Left lung (tissue), 10 donors: ENCODE results near the gene RMND1. TPM values are rescaled to one million over a fixed set of nuclear protein-coding genes. Genes with fewer than 3 reads are reported as not detected.

Experiments used
- ATAC-seq: fragments of 200-7000 bp; cut with Tn5 transposase; one replicate; pipeline ENCODE4 v1.9.1; 2020; ENCODE audit warnings: moderate library complexity
- DNase-seq, 4 donors: peaks; one replicate each; pipeline ENCODE4 v3.0.0-alpha.2; 2013 to 2020
- H3K27ac ChIP-seq, 2 donors: fragments of 200-600 bp; sonication (generic) in 1 of 2; one replicate each; pipeline versions ENCODE4 v1.5.0 to v1.8.0; 2020 to 2021
- H3K27me3 ChIP-seq, 2 donors: fragments of 200-600 bp; sonication (generic) in 1 of 2; one replicate each; pipeline versions ENCODE4 v1.5.0 to v1.8.0; 2020 to 2021
- H3K36me3 ChIP-seq, 2 donors: fragments of 200-600 bp; sonication (generic) in 1 of 2; one replicate each; pipeline versions ENCODE4 v1.5.0 to v1.8.0; 2020 to 2021
- H3K4me1 ChIP-seq, 2 donors: fragments of 200-600 bp; one replicate each; pipeline ENCODE4 v1.8.0; 2021
- H3K4me3 ChIP-seq, 2 donors: fragments of 200-600 bp; sonication (generic) in 1 of 2; one replicate each; pipeline versions ENCODE4 v1.5.0 to v1.8.0; 2020 to 2021; ENCODE audit warnings: mild to moderate bottlenecking in 1 of 2
- H3K9me3 ChIP-seq, 2 donors: fragments of 200-600 bp; sonication (generic) in 1 of 2; one replicate each; pipeline versions ENCODE4 v1.5.0 to v1.8.0; 2020 to 2021
- intact Hi-C, 2 donors: fragments of 100-400 bp; cut with DNase I; formaldehyde crosslinking; loops; one replicate each; pipeline versions ENCODE4 v1.11.2 to v1.14.2; 2022
- polyA plus RNA-seq, 6 donors: library from polyadenylated mRNA; unstranded; fragments of 120-200 nt; gene quantifications; one replicate each; pipeline ENCODE4 v1.2.1, GENCODE V29; 2013; ENCODE audit not compliant: insufficient read length in 6 of 6
- total RNA-seq, 2 donors: library from RNA; stranded (reverse); fragmentation: NEBNext Ultra II Directional; extraction: Animal tissue kit (Norgen Biotek cat#: 25700); gene quantifications; one replicate each; pipeline ENCODE4 v1.2.1, GENCODE V29; 2021
- TF ChIP-seq, protein P1 (sequence below), 2 donors: fragments of 200-600 bp; sonication (generic) in 1 of 2; IDR thresholded peaks; one replicate each; pipeline versions ENCODE4 v1.5.0 to v1.8.0; 2021; ENCODE audit warnings: antibody characterized with exemption in 2 of 2
- donor health status: DM: no; HTN: yes; CAD: no.
- donor health status: DM: no; HTN: no; CAD: no.

RMND1 gene
- total and polyA plus RNA-seq, 8 donors = 16.0 to 32.4 (median 26.9) TPM

DNA sequence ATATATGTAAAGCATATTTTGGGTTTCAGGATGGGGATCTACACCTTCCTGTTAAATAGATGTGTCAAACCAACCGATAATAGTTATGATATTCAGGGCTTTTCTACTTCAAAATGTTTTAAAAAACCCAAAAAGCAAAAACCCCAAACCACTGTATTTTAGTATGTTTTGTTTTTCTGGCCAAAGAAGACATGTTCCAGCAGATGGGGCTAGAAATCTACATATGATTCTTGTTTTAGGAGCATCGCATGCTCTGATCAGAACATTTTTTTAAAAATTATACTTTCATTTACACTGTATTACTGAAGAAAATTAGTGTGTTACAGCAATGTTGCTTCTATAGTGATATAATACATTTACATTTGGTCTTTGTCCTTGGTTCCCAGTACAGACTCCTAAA, 11.0 kb downstream of the RMND1 start:
- intact Hi-C loops = no loop called here
- no peak for ATAC-seq
- Histone ChIP-seq H3K4me3 (no peak overlapping the region), H3K4me1 (peaks cover 10 to 23% of the 10 kb centered on the region in 2 donors), H3K27me3 (no peaks in the 10 kb centered on the region), H3K9me3 (no peaks in the 10 kb centered on the region), H3K36me3 (no peaks in the 10 kb centered on the region), H3K27ac (no peak overlapping the region)
- DNase-seq = peak in 2 of 4 donors; percentile 17 to 51
- TF ChIP-seq, protein P1, sequence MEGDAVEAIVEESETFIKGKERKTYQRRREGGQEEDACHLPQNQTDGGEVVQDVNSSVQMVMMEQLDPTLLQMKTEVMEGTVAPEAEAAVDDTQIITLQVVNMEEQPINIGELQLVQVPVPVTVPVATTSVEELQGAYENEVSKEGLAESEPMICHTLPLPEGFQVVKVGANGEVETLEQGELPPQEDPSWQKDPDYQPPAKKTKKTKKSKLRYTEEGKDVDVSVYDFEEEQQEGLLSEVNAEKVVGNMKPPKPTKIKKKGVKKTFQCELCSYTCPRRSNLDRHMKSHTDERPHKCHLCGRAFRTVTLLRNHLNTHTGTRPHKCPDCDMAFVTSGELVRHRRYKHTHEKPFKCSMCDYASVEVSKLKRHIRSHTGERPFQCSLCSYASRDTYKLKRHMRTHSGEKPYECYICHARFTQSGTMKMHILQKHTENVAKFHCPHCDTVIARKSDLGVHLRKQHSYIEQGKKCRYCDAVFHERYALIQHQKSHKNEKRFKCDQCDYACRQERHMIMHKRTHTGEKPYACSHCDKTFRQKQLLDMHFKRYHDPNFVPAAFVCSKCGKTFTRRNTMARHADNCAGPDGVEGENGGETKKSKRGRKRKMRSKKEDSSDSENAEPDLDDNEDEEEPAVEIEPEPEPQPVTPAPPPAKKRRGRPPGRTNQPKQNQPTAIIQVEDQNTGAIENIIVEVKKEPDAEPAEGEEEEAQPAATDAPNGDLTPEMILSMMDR (IDR thresholded peaks at IDR 0.05) = peak in 1 of 2 donors; percentile 16

DNA sequence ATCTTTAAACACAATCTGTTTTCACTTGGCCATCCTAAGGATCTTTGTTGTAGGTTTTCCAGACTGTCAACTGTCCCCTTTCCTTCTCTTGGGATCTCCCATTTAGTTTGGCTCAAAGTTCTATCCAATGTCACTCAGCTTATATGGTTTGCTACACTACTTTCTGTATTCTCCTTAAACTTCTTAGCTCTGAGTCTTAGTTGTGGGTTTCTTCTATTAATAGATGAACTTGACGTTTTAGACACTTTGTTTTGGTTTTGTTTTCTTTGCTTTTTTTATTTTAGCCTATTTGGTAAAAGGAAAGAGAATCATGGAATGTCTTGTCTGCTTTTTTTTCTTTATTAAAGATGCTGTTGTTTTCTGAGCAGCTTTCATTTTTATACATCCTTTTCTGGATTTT, 11.4 kb downstream of the RMND1 start:
- H3K4me3 ChIP-seq = no peak overlapping the region
- H3K36me3 ChIP-seq = peaks cover 0 to 4% of the 10 kb centered on the region in 2 donors
- no peak for ATAC-seq
- intact Hi-C loops = no loop called here
- H3K27ac ChIP-seq = no peak overlapping the region
- peaks cover 5 to 18% of the 10 kb centered on the region in 2 donors for H3K4me1 ChIP-seq
- no peaks in the 10 kb centered on the region for H3K9me3 ChIP-seq
- no peaks in the 10 kb centered on the region for H3K27me3 ChIP-seq
- TF ChIP-seq, protein P1 (IDR thresholded peaks at IDR 0.05) = no peak
- no peak for DNase-seq

DNA sequence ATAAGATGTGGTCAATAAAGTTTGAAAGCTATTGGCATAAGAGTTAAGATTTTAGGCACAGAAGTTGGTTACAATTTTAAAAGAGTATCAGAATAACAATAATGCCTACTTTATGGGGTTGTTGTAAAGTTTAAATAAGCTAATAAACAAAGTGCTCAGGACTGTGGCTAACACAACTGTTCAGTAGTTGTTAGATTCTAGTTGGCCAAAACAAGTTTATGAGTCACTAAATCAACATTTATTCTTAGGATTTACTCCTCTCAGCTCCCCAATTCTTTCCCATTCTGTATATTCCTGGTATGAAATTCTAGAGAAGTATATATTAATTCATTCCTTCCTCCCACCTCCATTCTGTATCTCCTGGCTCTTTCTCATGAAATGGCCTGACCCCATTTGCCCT, 14.5 kb downstream of the RMND1 start:
- ATAC-seq (no peak), DNase-seq (no peak)
- TF ChIP-seq, protein P1 (IDR thresholded peaks at IDR 0.05) = no peak
- Histone ChIP-seq H3K36me3 (peaks cover 0 to 14% of the 10 kb centered on the region in 2 donors), H3K4me1 (peaks cover 4 to 10% of the 10 kb centered on the region in 2 donors), H3K4me3 (no peak overlapping the region), H3K27ac (no peak overlapping the region), H3K27me3 (no peaks in the 10 kb centered on the region), H3K9me3 (no peaks in the 10 kb centered on the region)
- intact Hi-C loops = no loop called here

DNA sequence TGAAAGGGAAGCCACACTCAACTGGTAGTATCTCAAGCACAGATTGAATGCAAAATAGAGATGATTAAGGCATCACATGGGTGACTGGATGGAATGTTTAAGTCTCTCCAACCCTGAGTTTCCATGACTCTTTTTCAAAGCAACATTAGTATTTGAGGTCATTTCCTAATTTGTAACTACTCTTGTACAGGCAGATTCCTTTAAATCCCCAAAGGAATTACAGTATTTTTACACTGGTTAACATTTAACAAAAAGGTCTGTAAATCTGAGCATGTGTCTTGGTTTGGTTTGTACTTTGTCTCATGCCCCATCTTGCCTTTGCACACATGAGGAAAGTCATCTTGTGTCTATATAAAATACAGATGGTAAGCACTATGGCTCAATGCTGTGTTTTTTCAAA, 15.1 kb downstream of the RMND1 start:
- H3K27ac ChIP-seq = no peak overlapping the region
- peaks cover 4 to 8% of the 10 kb centered on the region in 2 donors for H3K4me1 ChIP-seq
- H3K4me3 ChIP-seq = no peak overlapping the region
- H3K27me3 ChIP-seq = no peaks in the 10 kb centered on the region
- TF ChIP-seq, protein P1 (IDR thresholded peaks at IDR 0.05) = no peak
- ATAC-seq = no peak
- peaks cover 0 to 20% of the 10 kb centered on the region in 2 donors for H3K36me3 ChIP-seq
- H3K9me3 ChIP-seq = no peaks in the 10 kb centered on the region
- DNase-seq = no peak
- intact Hi-C loops = no loop called here

DNA sequence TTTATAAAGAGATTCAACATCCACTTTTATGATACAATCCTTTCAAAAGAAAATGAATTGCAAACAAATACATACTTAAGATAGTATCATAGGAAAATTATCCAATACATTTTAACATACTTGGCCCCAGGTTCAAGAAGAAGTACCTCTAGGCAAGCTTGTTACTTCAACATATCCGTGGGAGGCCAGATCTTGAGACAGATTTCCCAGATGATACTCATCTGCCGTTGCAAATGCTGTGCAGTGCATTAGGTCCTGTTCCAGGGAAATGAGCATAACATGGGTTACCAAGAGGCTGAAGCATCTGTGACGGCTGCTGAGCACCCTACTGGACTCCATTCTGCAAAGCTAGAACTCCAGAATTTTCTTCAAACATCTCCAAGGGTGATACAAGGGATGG, 15.6 kb downstream of the RMND1 start:
- Histone ChIP-seq H3K27ac (no peak overlapping the region), H3K4me3 (no peak overlapping the region), H3K36me3 (peaks cover 0 to 25% of the 10 kb centered on the region in 2 donors), H3K9me3 (no peaks in the 10 kb centered on the region), H3K4me1 (peaks cover 3 to 4% of the 10 kb centered on the region in 2 donors), H3K27me3 (no peaks in the 10 kb centered on the region)
- intact Hi-C loops = no loop called here
- no peak for DNase-seq
- no peak for ATAC-seq
- TF ChIP-seq, protein P1 (IDR thresholded peaks at IDR 0.05) = no peak
